Measurements from ENCODE around the gene ARID1B.

Gene ARID1B

GRCh38 chr6:157226761-157227160, 449.6 kb downstream of the ARID1B start:
- DNase-seq (ENCODE audit: low read depth) = no peak

- no peak for DNase-seq (ENCODE audit: low read depth)
These were observed 450.3 kb downstream of the ARID1B start for GRCh38 chr6:157227202-157228166.

GRCh38 chr6:157228426-157229131, 451.4 kb downstream of the ARID1B start:
- no peak for DNase-seq (ENCODE audit: low read depth)

GRCh38 chr6:157229132-157229618, 452.0 kb downstream of the ARID1B start:
- no peak for DNase-seq (ENCODE audit: low read depth)

GRCh38 chr6:157229713-157230112, 452.5 kb downstream of the ARID1B start:
- no peak for DNase-seq (ENCODE audit: low read depth)

- DNase-seq (ENCODE audit: low read depth) = no peak
These were observed 453.7 kb downstream of the ARID1B start for GRCh38 chr6:157230910-157231309.

GRCh38 chr6:157232161-157232895, 455.1 kb downstream of the ARID1B start:
- no peak for DNase-seq (ENCODE audit: low read depth)

- no peak for DNase-seq (ENCODE audit: low read depth)
These were observed 456.0 kb downstream of the ARID1B start for GRCh38 chr6:157233156-157233555.

GRCh38 chr6:157233686-157234085, 456.5 kb downstream of the ARID1B start:
- DNase-seq (ENCODE audit: low read depth) = no peak

GRCh38 chr6:157235600-157236039, 458.4 kb downstream of the ARID1B start:
- peak; percentile 37 for DNase-seq (ENCODE audit: low read depth)

- DNase-seq (ENCODE audit: low read depth) = no peak
These were observed 459.0 kb downstream of the ARID1B start for GRCh38 chr6:157236040-157236725.

GRCh38 chr6:157238346-157238745, 461.2 kb downstream of the ARID1B start:
- DNase-seq (ENCODE audit: low read depth) = no peak

GRCh38 chr6:157239148-157239547, 462.0 kb downstream of the ARID1B start:
- no peak for DNase-seq (ENCODE audit: low read depth)

GRCh38 chr6:157239671-157240058, 462.5 kb downstream of the ARID1B start:
- DNase-seq (ENCODE audit: low read depth) = no peak

- no peak for DNase-seq (ENCODE audit: low read depth)
These were observed 463.1 kb downstream of the ARID1B start for GRCh38 chr6:157240059-157240959.

GRCh38 chr6:157240960-157241311, 463.8 kb downstream of the ARID1B start:
- no peak for DNase-seq (ENCODE audit: low read depth)

- DNase-seq (ENCODE audit: low read depth) = no peak
These were observed 465.6 kb downstream of the ARID1B start for GRCh38 chr6:157242791-157243190.

- DNase-seq (ENCODE audit: low read depth) = no peak
These were observed 467.0 kb downstream of the ARID1B start for GRCh38 chr6:157244175-157244574.

- no peak for DNase-seq (ENCODE audit: low read depth)
These were observed 467.6 kb downstream of the ARID1B start for GRCh38 chr6:157244780-157245179.

- no peak for DNase-seq (ENCODE audit: low read depth)
These were observed 468.3 kb downstream of the ARID1B start for GRCh38 chr6:157245436-157245835.

Data from T follicular helper cell (primary cell).